Measurements from ENCODE around the gene SHISAL2B.

DNA sequence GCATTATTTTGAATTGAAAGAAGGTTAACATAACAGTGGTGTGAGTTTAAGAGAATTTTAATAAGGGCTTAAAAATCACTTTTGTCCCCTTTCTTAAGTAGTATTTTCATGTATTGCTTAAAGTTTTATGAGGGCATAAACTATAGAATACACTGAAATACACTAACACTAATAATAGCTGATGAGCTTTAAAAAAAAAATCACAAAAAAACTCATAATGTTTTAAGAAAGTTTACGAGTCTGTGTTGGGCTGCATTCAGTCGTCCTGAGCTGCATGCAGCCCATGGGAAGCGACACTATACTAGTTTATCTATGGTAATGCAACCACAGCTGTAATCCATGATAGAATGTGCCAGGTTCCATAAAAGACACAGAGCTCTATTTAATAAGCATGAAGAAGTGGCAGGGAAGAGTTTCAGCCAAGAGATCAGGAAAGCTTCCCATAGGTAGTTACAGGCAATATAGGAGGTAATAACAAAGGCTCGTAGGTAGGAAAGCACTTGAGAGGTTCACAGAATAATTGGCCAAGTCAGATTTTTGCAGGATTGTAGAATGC, 73.7 kb downstream of the SHISAL2B start:
- TF ChIP-seq CTCF (IDR thresholded peaks at IDR 0.05; ENCODE audit: insufficient read depth, low read length, poor library complexity, severe bottlenecking) (no peak), EZH2phosphoT487 (conservative IDR thresholded peaks at IDR 0.05; ENCODE audit: low read length) (no peak)

Measured in SU-DHL-6 (cell line).